Fibroblast of lung (primary cell): ENCODE results near the gene PFKFB3. TPM values are rescaled to one million over a fixed set of nuclear protein-coding genes. Genes with fewer than 3 reads are reported as not detected.
"Not testable (repeated sequence)": the region's sequence is repeated elsewhere in the genome, so short reads cannot be mapped to it uniquely, and the experiment has no call there.

Experiments
- DNase-seq, 2 donors: peaks; one replicate each; pipeline versions ENCODE4 v3.0.0 to v3.0.0-alpha.2; 2010; ENCODE audit warnings: low read depth in 2 of 2
- H2AFZ ChIP-seq: 2 replicates; pipeline ENCODE4 v1.5.1; 2012; ENCODE audit warnings: low read length, control low read depth, inconsistent platforms
- H3K27ac ChIP-seq: 2 replicates; pipeline ENCODE4 v1.5.1; 2011; ENCODE audit warnings: low read length, control low read depth; ENCODE audit not compliant: insufficient read depth
- H3K27me3 ChIP-seq: 2 replicates; pipeline ENCODE4 v1.5.1; 2011; ENCODE audit warnings: mild to moderate bottlenecking, low read length; ENCODE audit not compliant: control insufficient read depth, insufficient read depth
- H3K36me3 ChIP-seq: 2 replicates; pipeline ENCODE4 v1.5.1; 2011; ENCODE audit warnings: low read length; ENCODE audit not compliant: control insufficient read depth, insufficient read depth
- H3K4me1 ChIP-seq: 2 replicates; pipeline ENCODE4 v1.5.1; 2011; ENCODE audit warnings: low read length; ENCODE audit not compliant: control insufficient read depth, insufficient read depth; ENCODE audit errors: extremely low read depth
- H3K4me2 ChIP-seq: 2 replicates; pipeline ENCODE4 v1.5.1; 2011; ENCODE audit warnings: low read length, control low read depth; ENCODE audit not compliant: insufficient read depth; ENCODE audit errors: extremely low read depth
- H3K4me3 ChIP-seq, 4 experiments: fragments of 200-600 bp in 1 of 4; sonication (generic) in 1 of 4; replicated peaks in 1 of 4; 2 replicates each; pipeline ENCODE4 v1.5.1; 2011 to 2016; ENCODE audit warnings: low read length in 4 of 4, low read depth in 3 of 4, mild to moderate bottlenecking in 3 of 4, control low read depth in 2 of 4, inconsistent platforms in 1 of 4, mixed read lengths in 1 of 4; ENCODE audit not compliant: insufficient read depth in 1 of 4; ENCODE audit errors: control extremely low read depth in 1 of 4
- H3K79me2 ChIP-seq: 2 replicates; pipeline ENCODE4 v1.5.1; 2012; ENCODE audit warnings: mild to moderate bottlenecking, low read length, inconsistent platforms; ENCODE audit not compliant: control insufficient read depth, insufficient read depth
- H3K9ac ChIP-seq: 2 replicates; pipeline ENCODE4 v1.5.1; 2011; ENCODE audit warnings: mild to moderate bottlenecking, low read length, control low read depth; ENCODE audit not compliant: insufficient read depth
- H3K9me3 ChIP-seq: 2 replicates; pipeline ENCODE4 v1.5.1; 2012; ENCODE audit warnings: low read depth, low read length; ENCODE audit not compliant: control insufficient read depth, insufficient read depth
- H4K20me1 ChIP-seq: 2 replicates; pipeline ENCODE4 v1.5.1; 2011; ENCODE audit warnings: low read length; ENCODE audit not compliant: control insufficient read depth, insufficient read depth; ENCODE audit errors: extremely low read depth
- CTCF ChIP-seq, 2 donors: IDR thresholded peaks in 1 of 2; conservative IDR thresholded peaks in 1 of 2; 1 replicate in 1 of 2; 2 replicates in 1 of 2; pipeline ENCODE4 v1.5.1; 2011 to 2012; ENCODE audit warnings: low read length in 2 of 2, control low read depth in 1 of 2, inconsistent platforms in 1 of 2, low read depth in 1 of 2, mild to moderate bottlenecking in 1 of 2
- EZH2 ChIP-seq: IDR thresholded peaks from 2 replicates; pipeline ENCODE4 v1.5.1; 2012; ENCODE audit warnings: low read length, control low read depth, mild to moderate bottlenecking; ENCODE audit errors: missing control alignments
- polyA plus RNA-seq, 2 donors: library from polyadenylated mRNA; depleted of rRNA in 1 of 2; stranded (reverse) in 1 of 2; unstranded in 1 of 2; fragments of >200 nt; gene quantifications; 2 replicates each; pipeline ENCODE4 v1.2.1, GENCODE V29; 2011 to 2012; ENCODE audit warnings: missing spikeins in 1 of 2
- total RNA-seq: library from RNA; depleted of rRNA; stranded (reverse); fragments of >200 nt; gene quantifications from 2 replicates; pipeline ENCODE4 v1.2.1, GENCODE V29; 2014

PFKFB3 gene
- total and polyA plus RNA-seq, 2 donors (not counting 1 experiment from before 2014, with no cell fraction given), result 14.2 to 25.8 TPM

GRCh38 chr10:6236349-6237198 lies 33.8 kb downstream of the PFKFB3 start:
- no peaks in the 10 kb centered on the region for H3K9me3 ChIP-seq
- TF ChIP-seq CTCF (conservative IDR thresholded peaks at IDR 0.05 in 1 of 2, IDR thresholded peaks at IDR 0.05 in 1 of 2; ENCODE audit: low read depth in 1 of 2, low read length in 2 of 2), result no peak
- no peak for TF ChIP-seq EZH2
- H2AFZ ChIP-seq, result no peak overlapping the region
- peaks cover 17% of the 10 kb centered on the region for H3K36me3 ChIP-seq
- no peaks in the 10 kb centered on the region for H3K79me2 ChIP-seq
- DNase-seq, result peak in 1 of 2 donors; percentile 65
- H3K27me3 ChIP-seq, result no peaks in the 10 kb centered on the region
- no peak overlapping the region for H3K4me2 ChIP-seq
- H3K4me1 ChIP-seq, result peaks cover 2% of the 10 kb centered on the region
- H3K9ac ChIP-seq, result no peak overlapping the region
- no peak overlapping the region for H3K4me3 ChIP-seq
- no peaks in the 10 kb centered on the region for H4K20me1 ChIP-seq
- no peak overlapping the region for H3K27ac ChIP-seq

DNA sequence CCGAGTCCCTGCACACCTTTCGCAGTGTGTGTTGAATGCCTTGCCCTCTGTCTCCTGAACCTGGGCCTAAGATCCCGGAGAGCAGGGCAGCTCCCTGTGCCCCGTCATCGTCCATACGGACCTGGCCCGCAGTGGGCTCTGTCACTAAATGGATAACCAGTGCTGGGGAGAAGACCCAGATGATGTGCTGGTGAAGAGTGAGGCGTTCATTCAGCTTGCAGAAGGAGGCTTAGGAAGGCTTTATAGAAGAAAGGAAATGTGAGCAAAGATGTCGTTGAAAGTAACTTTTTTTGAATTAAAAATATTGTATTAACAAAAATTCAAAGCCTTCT lies 34.4 kb downstream of the PFKFB3 start:
- TF ChIP-seq CTCF (conservative IDR thresholded peaks at IDR 0.05 in 1 of 2, IDR thresholded peaks at IDR 0.05 in 1 of 2; ENCODE audit: low read depth in 1 of 2, low read length in 2 of 2), result no peak
- no peak for TF ChIP-seq EZH2
- Histone ChIP-seq H4K20me1 (no peaks in the 10 kb centered on the region), H3K4me1 (peaks cover 2% of the 10 kb centered on the region), H3K27me3 (no peaks in the 10 kb centered on the region), H3K4me3 (no peak overlapping the region), H2AFZ (no peak overlapping the region), H3K79me2 (no peaks in the 10 kb centered on the region), H3K4me2 (no peak overlapping the region), H3K27ac (no peak overlapping the region), H3K9ac (no peak overlapping the region), H3K9me3 (no peaks in the 10 kb centered on the region), H3K36me3 (peaks cover 15% of the 10 kb centered on the region)
- no peak for DNase-seq

GRCh38 chr10:6238587-6239212 lies 36.0 kb downstream of the PFKFB3 start:
- DNase-seq, H4K20me1 ChIP-seq, H3K27ac ChIP-seq, H3K9me3 ChIP-seq, H3K79me2 ChIP-seq, H3K36me3 ChIP-seq, H3K9ac ChIP-seq, H3K4me1 ChIP-seq, H3K4me2 ChIP-seq, H2AFZ ChIP-seq, H3K27me3 ChIP-seq, H3K4me3 ChIP-seq: not testable (repeated sequence)
